ENCODE results near the gene RTN4RL1. TPM values are rescaled to one million over a fixed set of nuclear protein-coding genes. Genes with fewer than 3 reads are reported as not detected.

The RTN4RL1 gene
- total RNA-seq, 1 donor from 2014 or later = not detected

GRCh38 chr17:1977583-1978395 is 47.3 kb downstream of the RTN4RL1 start:
- TF ChIP-seq CTCF (IDR thresholded peaks at IDR 0.05; ENCODE audit: insufficient read depth, low read length, poor library complexity, severe bottlenecking) = no peak
- Histone ChIP-seq H3K4me3 (ENCODE audit: low read depth, low read length) (no peak overlapping the region), H3K27me3 (ENCODE audit: control insufficient read depth, insufficient read depth, low read length) (peaks cover 35% of the 10 kb centered on the region), H3K36me3 (ENCODE audit: control insufficient read depth, insufficient read depth, low read length) (no peaks in the 10 kb centered on the region)
- DNase-seq (ENCODE audit: low read depth) = no peak

- H3K27me3 ChIP-seq (ENCODE audit: control insufficient read depth, insufficient read depth, low read length) = peaks cover 32% of the 10 kb centered on the region
Observed at GRCh38 chr17:1976683-1977064, 48.5 kb downstream of the RTN4RL1 start.

GRCh38 chr17:1976000-1976682 is 49.0 kb downstream of the RTN4RL1 start:
- H3K27me3 ChIP-seq (ENCODE audit: control insufficient read depth, insufficient read depth, low read length) = peaks cover 32% of the 10 kb centered on the region

More at GRCh38 chr17:1976683-1977064, 48.5 kb downstream of the RTN4RL1 start:
- DNase-seq (ENCODE audit: low read depth) = no peak
- H3K4me3 ChIP-seq (ENCODE audit: low read depth, low read length) = no peak overlapping the region
- TF ChIP-seq CTCF (IDR thresholded peaks at IDR 0.05; ENCODE audit: insufficient read depth, low read length, poor library complexity, severe bottlenecking) = no peak
- no peaks in the 10 kb centered on the region for H3K36me3 ChIP-seq (ENCODE audit: control insufficient read depth, insufficient read depth, low read length)

GRCh38 chr17:1975573-1975972 is 49.6 kb downstream of the RTN4RL1 start:
- no peak overlapping the region for H3K4me3 ChIP-seq (ENCODE audit: low read depth, low read length)
- no peak for TF ChIP-seq CTCF (IDR thresholded peaks at IDR 0.05; ENCODE audit: insufficient read depth, low read length, poor library complexity, severe bottlenecking)
- DNase-seq (ENCODE audit: low read depth) = no peak
- no peaks in the 10 kb centered on the region for H3K36me3 ChIP-seq (ENCODE audit: control insufficient read depth, insufficient read depth, low read length)
- peaks cover 33% of the 10 kb centered on the region for H3K27me3 ChIP-seq (ENCODE audit: control insufficient read depth, insufficient read depth, low read length)

More at GRCh38 chr17:1976000-1976682, 49.0 kb downstream of the RTN4RL1 start:
- Histone ChIP-seq H3K4me3 (ENCODE audit: low read depth, low read length) (no peak overlapping the region), H3K36me3 (ENCODE audit: control insufficient read depth, insufficient read depth, low read length) (no peaks in the 10 kb centered on the region)
- no peak for TF ChIP-seq CTCF (IDR thresholded peaks at IDR 0.05; ENCODE audit: insufficient read depth, low read length, poor library complexity, severe bottlenecking)
- no peak for DNase-seq (ENCODE audit: low read depth)

- no peak for TF ChIP-seq CTCF (IDR thresholded peaks at IDR 0.05; ENCODE audit: insufficient read depth, low read length, poor library complexity, severe bottlenecking)
- DNase-seq (ENCODE audit: low read depth) = no peak
- peaks cover 40% of the 10 kb centered on the region for H3K27me3 ChIP-seq (ENCODE audit: control insufficient read depth, insufficient read depth, low read length)
- H3K36me3 ChIP-seq (ENCODE audit: control insufficient read depth, insufficient read depth, low read length) = no peaks in the 10 kb centered on the region
- no peak overlapping the region for H3K4me3 ChIP-seq (ENCODE audit: low read depth, low read length)
Observed at GRCh38 chr17:1972487-1973160, 52.5 kb downstream of the RTN4RL1 start.
